HEK293 (cell line): Measurements from ENCODE around the gene CCDC78.
A peak's percentile ranks its signal among the peaks of the same experiment; 100 is the strongest.

Experiments used
- CTCF ChIA-PET: fragments of 350-600 bp; formaldehyde crosslinking; extraction: SDS; loops from one replicate; lab custom pipeline; 2021; ENCODE audit warnings: antibody characterized with exemption; lab: Yijun Ruan, JAX
- POLR2A ChIA-PET: fragments of 300-600 bp; formaldehyde crosslinking; extraction: SDS; loops from one replicate; lab custom pipeline; 2020; ENCODE audit warnings: antibody characterized with exemption, inconsistent platforms; lab: Yijun Ruan, JAX
- H3K27ac ChIP-seq: fragments of 200-500 bp; sonication (Bioruptor generic); 2 replicates; pipeline ENCODE4 v1.5.1; 2014; ENCODE audit warnings: low read depth, low read length, control low read depth, inconsistent platforms; ENCODE audit errors: extremely low read depth
- H3K36me3 ChIP-seq, 2 experiments: fragments of 200-500 bp in 1 of 2; sonication (Bioruptor generic) in 1 of 2; 1 replicate in 1 of 2; 2 replicates in 1 of 2; pipeline ENCODE4 v1.5.1; 2014 to 2017; ENCODE audit warnings: inconsistent platforms in 2 of 2, low read length in 2 of 2; ENCODE audit not compliant: control insufficient read depth in 2 of 2, insufficient read depth in 1 of 2
- H3K4me1 ChIP-seq: fragments of 200-500 bp; sonication (Bioruptor generic); 2 replicates; pipeline ENCODE4 v1.5.1; 2014; ENCODE audit warnings: mild to moderate bottlenecking, low read length, inconsistent platforms; ENCODE audit not compliant: control insufficient read depth, insufficient read depth
- H3K4me3 ChIP-seq: 2 replicates; pipeline ENCODE4 v1.5.1; 2011; ENCODE audit warnings: low read depth, mild to moderate bottlenecking, control low read depth, low read length, moderate library complexity
- H3K9me3 ChIP-seq: fragments of 200-500 bp; sonication (Bioruptor generic); 2 replicates; pipeline ENCODE4 v1.5.1; 2014; ENCODE audit warnings: low read depth, low read length, inconsistent platforms; ENCODE audit not compliant: control insufficient read depth, insufficient read depth
- GLIS1 ChIP-seq: fragments of 450-650 bp; formaldehyde crosslinking; IDR thresholded peaks from 2 replicates; pipeline ENCODE4 v1.5.1; 2016; ENCODE audit warnings: missing biosample characterization, missing genetic modification characterization
- GLIS2 ChIP-seq: fragments of 450-650 bp; formaldehyde crosslinking; IDR thresholded peaks from 2 replicates; pipeline ENCODE4 v1.5.1; 2016; ENCODE audit warnings: missing biosample characterization, missing genetic modification characterization
- KLF1 ChIP-seq: fragments of 450-650 bp; formaldehyde crosslinking; IDR thresholded peaks from 2 replicates; pipeline ENCODE4 v1.5.1; 2016; ENCODE audit warnings: missing biosample characterization, missing genetic modification characterization
- KLF10 ChIP-seq: fragments of 450-650 bp; IDR thresholded peaks from 2 replicates; pipeline ENCODE4 v1.5.1; 2018; ENCODE audit warnings: missing biosample characterization, mild to moderate bottlenecking, missing genetic modification characterization
- KLF8 ChIP-seq: fragments of 450-650 bp; formaldehyde crosslinking; IDR thresholded peaks from 2 replicates; pipeline ENCODE4 v1.5.1; 2016; ENCODE audit warnings: missing biosample characterization, missing genetic modification characterization
- PATZ1 ChIP-seq: fragments of 450-650 bp; formaldehyde crosslinking; IDR thresholded peaks from 2 replicates; pipeline ENCODE4 v1.5.1; 2016; ENCODE audit warnings: missing biosample characterization, missing genetic modification characterization
- SP3 ChIP-seq: fragments of 450-650 bp; formaldehyde crosslinking; IDR thresholded peaks from 2 replicates; pipeline ENCODE4 v1.5.1; 2016; ENCODE audit warnings: missing biosample characterization, missing genetic modification characterization
- WT1 ChIP-seq: fragments of 450-650 bp; formaldehyde crosslinking; IDR thresholded peaks from 2 replicates; pipeline ENCODE4 v1.5.1; 2016; ENCODE audit warnings: missing biosample characterization, missing genetic modification characterization
- ZBTB26 ChIP-seq: fragments of 450-650 bp; formaldehyde crosslinking; optimal IDR thresholded peaks from 2 replicates; pipeline ENCODE3; 2016; ENCODE audit warnings: missing biosample characterization, mild to moderate bottlenecking, missing genetic modification characterization
- ZBTB8A ChIP-seq: fragments of 450-650 bp; formaldehyde crosslinking; IDR thresholded peaks from 2 replicates; pipeline ENCODE4 v1.5.1; 2016; ENCODE audit warnings: missing biosample characterization, missing genetic modification characterization
- ZFP3 ChIP-seq: fragments of 450-650 bp; formaldehyde crosslinking; IDR thresholded peaks from 2 replicates; pipeline ENCODE4 v1.5.1; 2016; ENCODE audit warnings: low read depth, missing biosample characterization, missing genetic modification characterization
- ZNF132 ChIP-seq: fragments of 450-650 bp; formaldehyde crosslinking; IDR thresholded peaks from 2 replicates; pipeline ENCODE4 v1.5.1; 2017; ENCODE audit warnings: missing biosample characterization, missing genetic modification characterization, borderline replicate concordance
- ZNF324 ChIP-seq: fragments of 450-650 bp; formaldehyde crosslinking; IDR thresholded peaks from 2 replicates; pipeline ENCODE4 v1.5.1; 2016; ENCODE audit warnings: missing biosample characterization, missing genetic modification characterization
- ZNF335 ChIP-seq: fragments of 450-650 bp; formaldehyde crosslinking; conservative IDR thresholded peaks from 2 replicates; pipeline ENCODE4 v1.5.1; 2016; ENCODE audit warnings: missing biosample characterization, missing genetic modification characterization
- ZNF391 ChIP-seq: fragments of 450-650 bp; formaldehyde crosslinking; IDR thresholded peaks from 2 replicates; pipeline ENCODE4 v1.5.1; 2016; ENCODE audit warnings: low read depth, missing biosample characterization, missing genetic modification characterization, borderline replicate concordance
- ZNF398 ChIP-seq: fragments of 450-650 bp; formaldehyde crosslinking; IDR thresholded peaks from 2 replicates; pipeline ENCODE4 v1.5.1; 2017; ENCODE audit warnings: missing biosample characterization, missing genetic modification characterization
- ZNF501 ChIP-seq: fragments of 450-650 bp; formaldehyde crosslinking; IDR thresholded peaks from 2 replicates; pipeline ENCODE4 v1.5.1; 2016; ENCODE audit warnings: missing biosample characterization, missing genetic modification characterization
- ZSCAN30 ChIP-seq: fragments of 450-650 bp; IDR thresholded peaks from 2 replicates; pipeline ENCODE4 v1.5.1; 2018; ENCODE audit warnings: missing biosample characterization, mild to moderate bottlenecking, missing genetic modification characterization, moderate library complexity
- TF ChIP-seq, protein P1 (sequence below): fragments of 450-650 bp; formaldehyde crosslinking; IDR thresholded peaks from 2 replicates; pipeline ENCODE4 v1.5.1; 2017; ENCODE audit warnings: missing biosample characterization, mild to moderate bottlenecking, missing genetic modification characterization, moderate library complexity

The CCDC78 gene

DNA sequence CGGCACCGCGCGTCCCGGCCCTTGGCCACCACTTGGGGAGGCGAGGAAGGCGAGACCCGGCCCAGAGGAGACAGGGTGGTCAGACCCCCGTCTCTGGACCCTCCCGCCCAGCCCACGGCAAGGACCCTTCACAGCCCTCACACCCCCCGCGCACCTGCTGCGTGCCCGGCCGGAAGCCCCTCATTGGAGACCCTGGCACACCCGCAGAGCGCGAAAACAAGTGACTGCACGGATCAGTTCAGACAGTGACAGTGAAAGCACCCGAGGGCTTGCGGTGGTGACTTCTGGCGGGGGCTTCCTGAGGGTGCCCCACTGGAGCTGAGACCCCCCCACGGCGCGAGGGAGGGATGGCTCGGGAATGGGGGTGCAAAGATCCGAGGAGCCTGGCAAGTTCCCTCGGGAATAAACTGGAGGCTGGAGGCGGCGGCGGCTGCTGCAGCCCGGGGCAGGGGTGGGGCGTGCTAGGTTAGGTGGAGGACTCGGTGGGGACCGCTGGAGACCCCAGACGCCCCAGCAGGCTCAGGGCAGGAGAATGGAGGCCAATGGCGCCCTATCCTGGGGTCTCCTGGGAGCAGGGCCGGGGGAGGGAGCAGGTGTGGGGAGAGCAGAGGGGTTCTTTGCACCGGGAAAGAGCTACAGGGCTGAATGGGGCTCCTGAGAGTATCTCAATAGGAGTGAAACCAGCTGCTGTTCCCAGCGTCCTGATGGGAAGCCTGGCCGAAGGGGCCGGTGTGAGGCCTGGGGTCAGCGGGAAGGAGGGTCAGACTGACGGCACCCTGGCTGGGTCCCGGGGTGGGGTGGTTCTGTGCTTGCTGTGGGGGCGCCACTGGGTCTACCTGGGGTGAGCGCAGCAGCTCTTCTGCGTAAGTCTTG lies 19.8 kb downstream of the CCDC78 start (continued):
- no peak; the same call in 1 of the 2 replicates for TF ChIP-seq WT1
- peak; percentile 60 for TF ChIP-seq GLIS1 (tag by site-specific recombination)
- TF ChIP-seq ZNF335, result peak; percentile 84
- TF ChIP-seq ZNF391 (tag by site-specific recombination), result no peak
- no peak for TF ChIP-seq ZNF324 (tag by site-specific recombination)
- TF ChIP-seq, protein P1, sequence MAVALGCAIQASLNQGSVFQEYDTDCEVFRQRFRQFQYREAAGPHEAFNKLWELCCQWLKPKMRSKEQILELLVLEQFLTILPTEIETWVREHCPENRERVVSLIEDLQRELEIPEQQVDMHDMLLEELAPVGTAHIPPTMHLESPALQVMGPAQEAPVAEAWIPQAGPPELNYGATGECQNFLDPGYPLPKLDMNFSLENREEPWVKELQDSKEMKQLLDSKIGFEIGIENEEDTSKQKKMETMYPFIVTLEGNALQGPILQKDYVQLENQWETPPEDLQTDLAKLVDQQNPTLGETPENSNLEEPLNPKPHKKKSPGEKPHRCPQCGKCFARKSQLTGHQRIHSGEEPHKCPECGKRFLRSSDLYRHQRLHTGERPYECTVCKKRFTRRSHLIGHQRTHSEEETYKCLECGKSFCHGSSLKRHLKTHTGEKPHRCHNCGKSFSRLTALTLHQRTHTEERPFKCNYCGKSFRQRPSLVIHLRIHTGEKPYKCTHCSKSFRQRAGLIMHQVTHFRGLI (tag by site-specific recombination), result no peak
- TF ChIP-seq PATZ1 (tag by site-specific recombination), result peak; percentile 89
- TF ChIP-seq ZNF132 (tag by site-specific recombination), result no peak

DNA sequence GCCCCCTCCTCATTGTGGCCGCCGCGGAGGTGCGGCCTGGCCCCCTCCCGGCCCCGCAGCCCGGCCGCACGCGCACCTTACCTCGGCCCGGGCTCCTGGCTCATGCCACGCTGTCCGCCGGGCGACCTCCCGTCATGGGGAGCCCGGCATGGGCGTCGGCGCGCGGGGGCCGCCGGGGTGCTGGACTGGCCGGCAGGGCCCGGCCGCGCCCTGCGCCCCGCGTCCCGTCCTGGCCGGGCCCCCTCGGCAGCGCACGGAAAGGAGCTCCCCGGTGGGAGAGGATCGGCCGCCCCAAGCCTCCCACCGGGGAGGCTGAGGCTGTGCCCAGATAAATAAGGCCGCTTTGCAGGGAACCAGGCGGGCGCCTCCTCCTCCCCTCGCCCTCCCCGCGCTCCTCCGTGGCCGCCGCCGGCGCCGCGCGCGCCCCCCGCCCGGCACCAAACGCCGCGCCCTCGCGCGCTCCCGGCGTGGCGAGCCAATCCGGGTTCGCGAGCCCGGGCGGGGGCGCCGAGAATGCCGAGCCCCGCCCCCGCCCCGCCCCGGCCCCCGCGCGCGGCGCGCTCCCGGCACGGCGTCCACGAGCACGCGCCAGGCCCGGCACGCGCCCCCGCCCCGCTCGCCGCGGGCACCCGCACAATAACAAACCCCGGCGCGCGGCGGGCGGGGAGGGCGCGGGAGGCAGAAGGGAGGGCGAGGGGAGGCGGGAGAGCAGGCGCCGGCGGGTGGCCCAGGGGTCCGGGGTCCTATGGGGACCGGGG lies 20.6 kb downstream of the CCDC78 start, which contains the start of gene FBXL16:
Gene FBXL16 (minus strand): TSS at position 371 of the 758 bp plus-strand sequence. CDS start 8,396 bp downstream, outside the sequence.
- Histone ChIP-seq H3K9me3 (no peaks in the 10 kb centered on the region), H3K27ac (peak within 1 kb of the TSS; percentile 37; the same call in 1 of the 2 replicates), H3K4me1 (peaks cover 5% of the 10 kb centered on the region), H3K36me3 (no peaks in the 10 kb centered on the region), H3K4me3 (peak within 1 kb of the TSS; percentile 25)
- ChIA-PET CTCF (no interaction called here), POLR2A (no interaction called here)
- TF ChIP-seq ZSCAN30 (tag by site-specific recombination) (no peak), ZBTB8A (tag by site-specific recombination) (peak; percentile 50), KLF10 (tag by site-specific recombination) (0 out of 2 replicates have a peak, but pooled peaks have one; percentile 16), ZNF398 (tag by site-specific recombination) (0 out of 2 replicates have a peak, but pooled peaks have one; percentile 37)

DNA sequence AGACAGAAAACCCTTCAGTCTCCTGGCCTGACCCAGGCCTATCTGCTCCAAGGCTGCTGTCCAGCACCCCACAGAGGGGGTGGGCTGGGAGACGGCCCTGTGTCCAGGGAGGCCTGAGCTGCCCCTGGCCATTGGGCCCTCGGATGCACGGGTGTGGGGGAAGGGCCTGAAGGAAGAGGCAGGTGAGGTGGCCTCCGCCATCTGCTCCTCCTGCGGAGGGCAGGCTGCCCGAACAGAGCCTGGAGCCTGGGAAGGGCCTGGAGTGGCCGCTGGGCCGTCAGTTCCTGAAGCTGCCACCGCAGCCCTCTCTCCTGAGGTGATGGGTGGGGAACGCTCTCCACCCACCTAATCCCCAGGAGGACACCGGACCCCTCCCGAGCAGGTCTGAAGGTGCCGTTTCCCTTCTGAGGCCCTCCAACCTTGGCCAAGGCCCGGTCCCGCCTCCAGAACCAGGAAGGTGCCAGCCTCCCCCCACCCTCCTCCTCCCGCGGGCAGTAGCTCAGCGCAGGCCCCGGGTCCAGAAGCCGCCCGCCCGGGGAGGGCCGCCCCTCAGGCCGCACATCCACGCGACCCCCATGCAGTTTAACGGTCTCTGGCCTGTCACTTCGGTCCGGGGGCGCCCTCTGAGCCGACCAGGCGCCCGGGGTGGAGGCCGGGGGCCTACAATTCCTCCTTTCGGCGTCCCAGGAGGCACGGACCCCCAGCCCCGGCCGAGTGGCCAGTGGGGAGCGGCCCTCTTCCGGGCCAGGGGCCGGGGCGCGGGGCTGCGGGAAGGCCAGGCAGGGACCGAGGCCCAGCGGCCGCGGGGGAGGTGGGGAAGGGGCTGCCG lies 21.5 kb downstream of the CCDC78 start:
- Histone ChIP-seq H3K9me3 (no peaks in the 10 kb centered on the region), H3K4me1 (peaks cover under 1% of the 10 kb centered on the region; the same call in 1 of the 2 replicates), H3K27ac (no peak overlapping the region), H3K4me3 (no peak overlapping the region), H3K36me3 (no peaks in the 10 kb centered on the region)
- POLR2A ChIA-PET, result no interaction called here
- CTCF ChIA-PET, result interaction anchor here (0.8 to 1.0 kb wide), 2 partner anchors 19 to 142 kb away, joined by 3 to 4 read pairs; no protein-coding TSS in a partner anchor
- TF ChIP-seq KLF10 (tag by site-specific recombination) (no peak), ZFP3 (tag by site-specific recombination) (no peak), ZBTB26 (peak; percentile 22), ZNF335 (peak; percentile 60), KLF1 (tag by site-specific recombination) (peak; percentile 67), ZNF501 (no peak), KLF8 (tag by site-specific recombination) (peak; percentile 29; the same call in 1 of the 2 replicates), SP3 (tag by site-specific recombination) (0 out of 2 replicates have a peak, but pooled peaks have one; percentile 12), GLIS2 (tag by site-specific recombination) (peak; percentile 43)
- TF ChIP-seq, protein P1 (tag by site-specific recombination), result no peak
